Hepatocyte (in vitro differentiated cells): ENCODE measurements around the gene PHF19. TPM values are rescaled to one million over a fixed set of nuclear protein-coding genes. Genes with fewer than 3 reads are reported as not detected.

Experiments used
- DNase-seq: peaks from one replicate; pipeline ENCODE4 v3.0.0-alpha.2; 2016; ENCODE audit warnings: low spot score
- H2AFZ ChIP-seq: fragments of 200-600 bp; sonication (generic); 2 replicates; pipeline ENCODE4 v1.6.0; 2016; ENCODE audit warnings: antibody characterized with exemption, mild to moderate bottlenecking
- H3K27ac ChIP-seq: fragments of 200-600 bp; sonication (generic); 2 replicates; pipeline ENCODE4 v1.5.1; 2016; ENCODE audit warnings: mild to moderate bottlenecking
- H3K27me3 ChIP-seq: fragments of 200-600 bp; sonication (generic); 2 replicates; pipeline ENCODE4 v1.6.1; 2016
- H3K36me3 ChIP-seq: fragments of 200-600 bp; sonication (generic); replicated peaks from 2 replicates; pipeline ENCODE4 v1.5.1; 2016; ENCODE audit warnings: low read depth; ENCODE audit not compliant: insufficient read depth
- H3K4me1 ChIP-seq: fragments of 200-600 bp; sonication (generic); 2 replicates; pipeline ENCODE4 v1.5.1; 2016; ENCODE audit warnings: mild to moderate bottlenecking, moderate library complexity; ENCODE audit not compliant: insufficient read depth
- H3K4me2 ChIP-seq: fragments of 200-600 bp; sonication (generic); 2 replicates; pipeline ENCODE4 v1.6.0; 2016
- H3K4me3 ChIP-seq: fragments of 200-600 bp; sonication (generic); 2 replicates; pipeline ENCODE4 v1.5.1; 2016; ENCODE audit warnings: mild to moderate bottlenecking
- H3K79me2 ChIP-seq: fragments of 200-600 bp; sonication (generic); 2 replicates; pipeline ENCODE4 v1.6.0; 2017; ENCODE audit warnings: mild to moderate bottlenecking
- H3K9me2 ChIP-seq: fragments of 200-600 bp; sonication (generic); replicated peaks from 2 replicates; pipeline ENCODE4 v1.6.0; 2017; ENCODE audit warnings: mild to moderate bottlenecking; ENCODE audit not compliant: insufficient read depth
- H3K9me3 ChIP-seq: fragments of 200-600 bp; sonication (generic); 2 replicates; pipeline ENCODE4 v1.5.1; 2016; ENCODE audit warnings: low read depth, mild to moderate bottlenecking
- H4K20me1 ChIP-seq: fragments of 200-600 bp; sonication (generic); 2 replicates; pipeline ENCODE4 v1.6.0; 2016; ENCODE audit warnings: mild to moderate bottlenecking; ENCODE audit not compliant: insufficient read depth, poor library complexity, severe bottlenecking
- CTCF ChIP-seq: fragments of 200-600 bp; sonication (generic); IDR thresholded peaks from 2 replicates; pipeline ENCODE4 v1.5.1; 2016; ENCODE audit warnings: antibody characterized with exemption, mild to moderate bottlenecking; ENCODE audit not compliant: poor library complexity
- EZH2 ChIP-seq: fragments of 200-600 bp; sonication (generic); IDR thresholded peaks from 2 replicates; pipeline ENCODE4 v1.6.1; 2016; ENCODE audit warnings: antibody characterized with exemption, mild to moderate bottlenecking, borderline replicate concordance
- EZH2phosphoT487 ChIP-seq: fragments of 200-600 bp; sonication (generic); IDR thresholded peaks from one replicate; pipeline ENCODE4 v1.6.1; 2018; ENCODE audit warnings: antibody characterized with exemption, mild to moderate bottlenecking, low read depth, moderate library complexity; ENCODE audit not compliant: unreplicated experiment, severe bottlenecking
- WGBS: methylation state at CpG from one replicate; pipeline ENCODE4 v1.1.6; 2016; ENCODE audit warnings: low lambda C conversion rate; ENCODE audit errors: missing lambda C conversion rate; 5-methylcytosine and 5-hydroxymethylcytosine counted together
- polyA plus RNA-seq: library from polyadenylated mRNA; unstranded; fragments of >200 nt; fragmentation: Nextera tagmentation; extraction: Ambion mirVana; gene quantifications from 2 replicates; pipeline ENCODE4 v1.2.1, GENCODE V29; 2016
- total RNA-seq: library from RNA; depleted of rRNA; stranded (reverse); fragments of >200 nt; gene quantifications from 2 replicates; pipeline ENCODE4 v1.2.3, GENCODE V29; 2014

The PHF19 gene
- total and polyA plus RNA-seq, 2 experiments from 2014 or later: 30.9 to 34.8 TPM

GRCh38 chr9:120867676-120868338 lies 9.2 kb downstream of the PHF19 start:
- peak overlapping the region; percentile 68 for H3K27ac ChIP-seq
- no peaks in the 10 kb centered on the region for H3K9me3 ChIP-seq
- no peaks in the 10 kb centered on the region for H3K36me3 ChIP-seq
- H3K79me2 ChIP-seq: no peaks in the 10 kb centered on the region
- no peak for DNase-seq
- H2AFZ ChIP-seq: no peak overlapping the region
- H3K4me3 ChIP-seq: no peak overlapping the region
- H3K27me3 ChIP-seq: no peaks in the 10 kb centered on the region
- H3K4me1 ChIP-seq: peaks cover 14% of the 10 kb centered on the region
- H4K20me1 ChIP-seq: no peaks in the 10 kb centered on the region
- 93% methylated on average over 15 of the region's 15 CpGs for WGBS
- no peaks in the 10 kb centered on the region for H3K9me2 ChIP-seq
- H3K4me2 ChIP-seq: peak overlapping the region; percentile 55
- TF ChIP-seq EZH2: no peak
- TF ChIP-seq EZH2phosphoT487: no peak
- TF ChIP-seq CTCF: no peak

- Histone ChIP-seq H3K27ac (no peak overlapping the region), H3K36me3 (no peaks in the 10 kb centered on the region), H3K27me3 (no peaks in the 10 kb centered on the region), H3K4me1 (peaks cover 8% of the 10 kb centered on the region), H2AFZ (no peak overlapping the region), H3K9me3 (no peaks in the 10 kb centered on the region), H4K20me1 (no peaks in the 10 kb centered on the region), H3K79me2 (no peaks in the 10 kb centered on the region), H3K4me2 (no peak overlapping the region), H3K9me2 (no peaks in the 10 kb centered on the region), H3K4me3 (no peak overlapping the region)
- no peak for DNase-seq
- 93% methylated on average over 6 of the region's 6 CpGs for WGBS
- no peak for TF ChIP-seq EZH2phosphoT487
- no peak for TF ChIP-seq EZH2
- TF ChIP-seq CTCF: no peak
Measured at GRCh38 chr9:120866651-120867050, 10.3 kb downstream of the PHF19 start.

- Histone ChIP-seq H3K9me3 (no peaks in the 10 kb centered on the region), H3K36me3 (no peaks in the 10 kb centered on the region)
Measured at GRCh38 chr9:120865809-120866208, 11.2 kb downstream of the PHF19 start.

GRCh38 chr9:120865176-120865575 lies 11.8 kb downstream of the PHF19 start:
- Histone ChIP-seq H3K9me3 (no peaks in the 10 kb centered on the region), H3K27me3 (no peaks in the 10 kb centered on the region), H3K4me3 (no peak overlapping the region), H4K20me1 (no peaks in the 10 kb centered on the region), H3K4me2 (peak overlapping the region; percentile 41), H3K27ac (no peak overlapping the region), H3K9me2 (no peaks in the 10 kb centered on the region), H3K4me1 (peaks cover 8% of the 10 kb centered on the region), H2AFZ (no peak overlapping the region), H3K79me2 (no peaks in the 10 kb centered on the region), H3K36me3 (no peaks in the 10 kb centered on the region)
- TF ChIP-seq EZH2: no peak
- TF ChIP-seq CTCF: no peak
- TF ChIP-seq EZH2phosphoT487: no peak
- 83% methylated on average over 5 of the region's 5 CpGs for WGBS
- DNase-seq: no peak

More at GRCh38 chr9:120865809-120866208, 11.2 kb downstream of the PHF19 start:
- no peak for DNase-seq
- Histone ChIP-seq H3K9me2 (no peaks in the 10 kb centered on the region), H3K27me3 (no peaks in the 10 kb centered on the region), H3K4me3 (no peak overlapping the region), H3K79me2 (no peaks in the 10 kb centered on the region), H2AFZ (no peak overlapping the region), H4K20me1 (no peaks in the 10 kb centered on the region), H3K4me1 (peaks cover 8% of the 10 kb centered on the region), H3K27ac (no peak overlapping the region), H3K4me2 (peak overlapping the region; percentile 41)
- WGBS: 51% methylated on average over 4 of the region's 5 CpGs
- no peak for TF ChIP-seq EZH2phosphoT487
